ENCODE results near the gene CLSTN2.

GRCh38 chr3:140434261-140434905 is 499.4 kb downstream of the CLSTN2 start:
- TF ChIP-seq POLR2A (IDR thresholded peaks at IDR 0.05) (no peak), CTCF (IDR thresholded peaks at IDR 0.05) (no peak)

Measured in vagina (tissue), 2 donors.